Fibroblast of mammary gland (primary cell): ENCODE data around the gene CRK.

Experiments
- DNase-seq: peaks from one replicate; pipeline ENCODE4 v3.0.0-alpha.2; 2010; ENCODE audit warnings: low read depth
- H3K4me3 ChIP-seq: 2 replicates; pipeline ENCODE4 v1.5.1; 2011; ENCODE audit warnings: low read depth, mild to moderate bottlenecking, low read length, moderate library complexity; ENCODE audit not compliant: control insufficient read depth
- CTCF ChIP-seq: conservative IDR thresholded peaks from 2 replicates; pipeline ENCODE4 v1.5.1; 2011; ENCODE audit warnings: low read depth, low read length, inconsistent platforms; ENCODE audit not compliant: control insufficient read depth, insufficient read depth

Gene CRK

GRCh38 chr17:1471490-1471889 lies 15.5 kb upstream of the CRK start:
- TF ChIP-seq CTCF: no peak
- DNase-seq: no peak
- H3K4me3 ChIP-seq: no peak overlapping the region

GRCh38 chr17:1470755-1471462 lies 14.9 kb upstream of the CRK start:
- H3K4me3 ChIP-seq: no peak overlapping the region
- TF ChIP-seq CTCF: no peak
- no peak for DNase-seq

- TF ChIP-seq CTCF: no peak
- no peak for DNase-seq
- H3K4me3 ChIP-seq: no peak overlapping the region
Measured at GRCh38 chr17:1470071-1470754, 14.2 kb upstream of the CRK start.

- DNase-seq: no peak
- TF ChIP-seq CTCF: no peak
- no peak overlapping the region for H3K4me3 ChIP-seq
Measured at GRCh38 chr17:1469231-1469852, 13.3 kb upstream of the CRK start.

- no peak for TF ChIP-seq CTCF
- DNase-seq: peak; percentile 60
- no peak overlapping the region for H3K4me3 ChIP-seq
Measured at GRCh38 chr17:1467898-1468492, 12.0 kb upstream of the CRK start.

- H3K4me3 ChIP-seq: no peak overlapping the region
- no peak for TF ChIP-seq CTCF
- DNase-seq: no peak
Measured at GRCh38 chr17:1467258-1467657, 11.2 kb upstream of the CRK start.
